ENCODE data around the gene MEG3. TPM values are rescaled to one million over a fixed set of nuclear protein-coding genes. Genes with fewer than 3 reads are reported as not detected.

Gene MEG3
- total and polyA plus RNA-seq, 4 donors, result 250 to 1,152 (median 532) TPM

DNA sequence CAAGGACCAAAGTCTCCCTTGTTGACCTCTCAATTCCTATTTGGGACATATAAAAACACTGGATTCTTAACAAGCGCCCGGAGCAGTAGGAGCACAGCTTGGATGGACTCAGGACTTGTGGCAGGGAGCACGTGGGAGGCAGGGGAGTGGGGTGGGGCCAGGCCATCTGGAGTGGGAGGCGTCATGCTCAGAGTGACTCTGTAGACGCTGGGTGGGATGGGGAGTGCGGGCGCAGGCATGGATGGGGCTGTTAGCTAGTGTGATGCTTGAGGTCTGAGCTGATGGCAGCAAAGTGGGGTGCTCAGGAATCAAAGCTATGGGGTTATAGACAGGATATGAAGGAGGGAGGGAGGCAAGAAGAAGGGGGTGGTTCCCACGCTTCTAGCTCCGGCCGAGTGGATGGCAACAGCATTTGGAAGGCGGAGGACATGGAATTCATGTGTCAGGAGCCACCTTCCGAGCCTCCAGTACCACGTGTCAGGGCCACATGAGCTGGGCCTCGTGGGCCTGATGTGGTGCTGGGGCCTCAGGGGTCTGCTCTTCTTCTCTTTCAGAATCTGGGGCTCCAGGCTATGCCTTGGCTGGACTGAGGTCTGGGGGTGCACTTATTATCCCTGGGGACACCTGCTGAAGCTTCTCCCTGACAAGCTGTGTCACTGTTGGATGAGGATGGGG, 26.2 kb downstream of the MEG3 start:
- 77% methylated on average over 14 of the region's 14 CpGs for WGBS (ENCODE audit: insufficient coverage)
- peaks cover 22% of the 10 kb centered on the region for H3K36me3 ChIP-seq (ENCODE audit: control insufficient read depth, insufficient read depth, low read length)
- no peak overlapping the region for H3K4me3 ChIP-seq (ENCODE audit: low read depth, low read length)
- H3K27ac ChIP-seq (ENCODE audit: low read depth, low read length), result no peak overlapping the region
- H3K4me1 ChIP-seq (ENCODE audit: control insufficient read depth, insufficient read depth, low read length), result peaks cover 7% of the 10 kb centered on the region
- no peak for DNase-seq (ENCODE audit: low read depth in 4 of 6, low spot score in 6 of 6)
- H3K27me3 ChIP-seq (ENCODE audit: control insufficient read depth, insufficient read depth, low read length), result no peaks in the 10 kb centered on the region
- no peaks in the 10 kb centered on the region for H3K9me3 ChIP-seq (ENCODE audit: control insufficient read depth, insufficient read depth, low read length)

DNA sequence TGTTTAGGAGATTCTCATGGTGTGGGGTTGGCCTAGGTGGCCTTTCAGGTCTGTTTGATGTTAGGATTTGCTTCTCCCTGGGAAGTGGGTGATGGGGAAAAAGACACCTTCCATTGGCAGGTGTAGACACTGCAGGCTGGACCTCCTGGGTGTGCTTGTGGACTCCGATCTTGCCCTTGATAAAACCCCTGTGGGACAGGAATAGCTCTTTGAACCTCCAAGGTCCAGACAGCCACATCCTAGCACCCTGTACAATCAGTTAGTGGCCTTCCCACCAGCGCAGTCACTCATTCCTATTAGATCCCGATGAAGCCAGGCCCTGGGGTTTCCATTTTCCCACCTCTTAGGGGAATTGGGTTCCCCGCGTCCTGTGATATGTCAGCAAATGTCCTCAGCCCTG, 28.5 kb downstream of the MEG3 start:
- Histone ChIP-seq H3K27me3 (ENCODE audit: control insufficient read depth, insufficient read depth, low read length) (no peaks in the 10 kb centered on the region), H3K9me3 (ENCODE audit: control insufficient read depth, insufficient read depth, low read length) (no peaks in the 10 kb centered on the region), H3K4me3 (ENCODE audit: low read depth, low read length) (no peak overlapping the region), H3K4me1 (ENCODE audit: control insufficient read depth, insufficient read depth, low read length) (peaks cover 16% of the 10 kb centered on the region), H3K27ac (ENCODE audit: low read depth, low read length) (no peak overlapping the region), H3K36me3 (ENCODE audit: control insufficient read depth, insufficient read depth, low read length) (peaks cover 31% of the 10 kb centered on the region)
- no peak for DNase-seq (ENCODE audit: low read depth in 4 of 6, low spot score in 6 of 6)
- 83% methylated on average over 5 of the region's 5 CpGs for WGBS (ENCODE audit: insufficient coverage)

DNA sequence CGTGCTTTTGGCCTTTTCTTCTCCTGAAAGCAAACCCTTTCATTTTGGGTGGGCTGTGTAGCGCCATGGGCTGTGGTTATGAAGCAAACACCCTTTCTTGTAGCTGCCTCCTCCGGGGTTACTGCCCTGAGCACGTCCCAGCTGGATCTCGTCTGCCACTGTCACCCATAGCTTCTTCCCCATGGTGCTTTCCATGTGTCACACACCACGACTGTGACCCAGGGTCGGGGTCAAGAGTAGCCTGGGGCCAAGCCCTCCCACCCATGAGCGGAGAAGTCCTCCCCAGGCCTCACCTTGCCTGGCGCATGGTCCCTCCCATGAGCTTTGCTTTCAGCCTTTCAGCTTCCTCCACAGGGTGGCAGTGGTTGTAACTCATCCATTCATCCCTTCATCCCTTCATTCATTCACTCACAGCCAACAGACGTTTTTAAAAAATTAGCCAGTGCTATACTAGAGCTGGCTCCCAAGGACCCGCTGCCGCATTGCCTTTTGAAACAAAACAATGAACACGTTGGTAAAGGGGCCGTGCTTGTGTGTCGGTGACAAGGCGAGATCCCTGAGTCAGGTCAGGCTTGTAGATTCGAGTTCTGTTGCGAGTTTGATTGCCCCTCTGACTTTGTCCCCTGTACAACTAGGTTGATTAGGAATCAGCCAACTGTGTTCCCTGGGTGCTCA, 29.5 kb downstream of the MEG3 start:
- no peak for DNase-seq (ENCODE audit: low read depth in 4 of 6, low spot score in 6 of 6)
- WGBS (ENCODE audit: insufficient coverage), result 64% methylated on average over 18 of the region's 18 CpGs
- Histone ChIP-seq H3K36me3 (ENCODE audit: control insufficient read depth, insufficient read depth, low read length) (peaks cover 40% of the 10 kb centered on the region), H3K4me1 (ENCODE audit: control insufficient read depth, insufficient read depth, low read length) (peaks cover 16% of the 10 kb centered on the region), H3K27ac (ENCODE audit: low read depth, low read length) (no peak overlapping the region), H3K4me3 (ENCODE audit: low read depth, low read length) (no peak overlapping the region), H3K27me3 (ENCODE audit: control insufficient read depth, insufficient read depth, low read length) (no peaks in the 10 kb centered on the region), H3K9me3 (ENCODE audit: control insufficient read depth, insufficient read depth, low read length) (no peaks in the 10 kb centered on the region)

DNA sequence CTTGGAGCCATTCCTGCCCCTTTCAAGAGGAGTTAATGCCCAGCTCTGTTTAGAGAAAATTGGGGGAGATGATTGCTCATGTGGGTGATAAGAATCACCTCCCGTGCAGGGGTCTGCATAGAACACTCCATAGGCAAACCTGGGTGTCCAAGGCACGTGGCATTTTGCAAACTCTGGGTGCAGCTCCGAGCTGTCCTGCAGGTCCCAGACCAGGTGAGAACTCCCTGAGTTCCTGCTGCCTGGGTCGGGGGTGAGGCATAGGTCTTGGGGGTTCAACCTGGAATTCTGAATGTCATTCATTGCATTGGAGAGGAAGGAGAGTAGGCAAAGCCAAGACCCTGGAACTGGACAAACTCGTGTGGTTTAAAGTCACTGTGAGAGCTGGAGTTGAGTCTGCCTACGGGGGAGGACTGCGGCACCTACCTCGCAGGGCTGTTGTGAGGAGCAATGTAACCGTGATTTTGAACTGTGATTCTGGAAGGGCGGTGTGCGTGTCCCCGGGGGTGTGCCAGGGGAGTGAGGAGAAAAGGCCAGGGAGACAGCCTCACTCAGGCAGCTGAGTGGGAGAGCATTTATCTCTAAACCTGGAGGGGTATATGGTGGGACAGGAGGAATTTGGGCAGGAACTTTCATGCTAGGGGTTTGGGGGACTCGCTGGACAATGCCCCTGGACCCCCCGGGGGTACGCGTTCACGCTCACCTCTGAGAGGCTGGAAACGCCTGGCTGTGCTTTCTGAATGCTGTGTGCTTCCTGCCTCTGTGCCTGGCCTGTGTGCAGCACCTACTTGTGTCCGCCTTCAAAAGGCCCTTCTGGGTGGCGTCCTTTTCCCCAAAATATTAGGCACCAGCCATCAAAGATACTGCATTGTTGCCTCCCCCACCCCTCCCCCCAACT, 30.4 kb downstream of the MEG3 start:
- Histone ChIP-seq H3K27me3 (ENCODE audit: control insufficient read depth, insufficient read depth, low read length) (no peaks in the 10 kb centered on the region), H3K4me1 (ENCODE audit: control insufficient read depth, insufficient read depth, low read length) (peaks cover 16% of the 10 kb centered on the region), H3K36me3 (ENCODE audit: control insufficient read depth, insufficient read depth, low read length) (peaks cover 39% of the 10 kb centered on the region), H3K9me3 (ENCODE audit: control insufficient read depth, insufficient read depth, low read length) (no peaks in the 10 kb centered on the region), H3K27ac (ENCODE audit: low read depth, low read length) (no peak overlapping the region), H3K4me3 (ENCODE audit: low read depth, low read length) (no peak overlapping the region)
- 88% methylated on average over 20 of the region's 20 CpGs for WGBS (ENCODE audit: insufficient coverage)
- no peak for DNase-seq (ENCODE audit: low read depth in 4 of 6, low spot score in 6 of 6)

DNA sequence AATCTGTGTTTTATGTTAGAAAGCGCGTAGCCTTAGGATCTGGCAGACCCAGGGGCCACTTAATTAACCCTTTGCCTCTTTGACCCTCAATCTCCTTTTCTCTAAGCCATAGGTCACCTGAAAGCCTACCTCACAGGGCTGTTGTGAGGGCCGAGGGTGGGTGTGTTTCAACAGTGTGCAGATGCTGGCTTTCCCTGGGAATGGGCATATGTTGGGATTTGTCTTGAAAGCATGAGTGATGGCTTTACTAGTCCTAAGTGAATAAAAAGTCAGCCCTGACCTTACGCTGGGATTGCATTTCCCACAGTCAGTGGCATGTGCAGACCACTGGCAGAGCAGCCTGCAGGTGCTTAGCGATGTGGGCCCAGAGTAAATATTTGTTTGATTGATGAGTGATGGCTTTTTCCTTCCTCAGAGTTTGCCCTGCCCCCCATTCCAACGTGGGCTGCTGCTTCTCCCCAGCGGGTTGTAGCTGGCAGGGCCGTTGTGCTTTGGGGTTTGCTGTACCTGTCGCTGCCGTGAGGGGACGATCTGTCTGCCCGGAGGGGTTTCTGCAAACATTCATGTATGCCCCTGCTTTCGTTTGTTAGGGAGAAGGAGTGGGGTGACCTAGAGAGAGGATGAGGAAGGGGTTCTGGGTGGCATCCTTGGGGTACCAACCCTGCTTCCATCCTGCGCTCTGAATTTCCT, 31.5 kb downstream of the MEG3 start:
- Histone ChIP-seq H3K36me3 (ENCODE audit: control insufficient read depth, insufficient read depth, low read length) (peaks cover 40% of the 10 kb centered on the region), H3K27me3 (ENCODE audit: control insufficient read depth, insufficient read depth, low read length) (no peaks in the 10 kb centered on the region), H3K27ac (ENCODE audit: low read depth, low read length) (no peak overlapping the region), H3K9me3 (ENCODE audit: control insufficient read depth, insufficient read depth, low read length) (no peaks in the 10 kb centered on the region), H3K4me3 (ENCODE audit: low read depth, low read length) (no peak overlapping the region), H3K4me1 (ENCODE audit: control insufficient read depth, insufficient read depth, low read length) (peaks cover 9% of the 10 kb centered on the region)
- 47% methylated on average over 8 of the region's 14 CpGs for WGBS (ENCODE audit: insufficient coverage)
- no peak for DNase-seq (ENCODE audit: low read depth in 4 of 6, low spot score in 6 of 6)

DNA sequence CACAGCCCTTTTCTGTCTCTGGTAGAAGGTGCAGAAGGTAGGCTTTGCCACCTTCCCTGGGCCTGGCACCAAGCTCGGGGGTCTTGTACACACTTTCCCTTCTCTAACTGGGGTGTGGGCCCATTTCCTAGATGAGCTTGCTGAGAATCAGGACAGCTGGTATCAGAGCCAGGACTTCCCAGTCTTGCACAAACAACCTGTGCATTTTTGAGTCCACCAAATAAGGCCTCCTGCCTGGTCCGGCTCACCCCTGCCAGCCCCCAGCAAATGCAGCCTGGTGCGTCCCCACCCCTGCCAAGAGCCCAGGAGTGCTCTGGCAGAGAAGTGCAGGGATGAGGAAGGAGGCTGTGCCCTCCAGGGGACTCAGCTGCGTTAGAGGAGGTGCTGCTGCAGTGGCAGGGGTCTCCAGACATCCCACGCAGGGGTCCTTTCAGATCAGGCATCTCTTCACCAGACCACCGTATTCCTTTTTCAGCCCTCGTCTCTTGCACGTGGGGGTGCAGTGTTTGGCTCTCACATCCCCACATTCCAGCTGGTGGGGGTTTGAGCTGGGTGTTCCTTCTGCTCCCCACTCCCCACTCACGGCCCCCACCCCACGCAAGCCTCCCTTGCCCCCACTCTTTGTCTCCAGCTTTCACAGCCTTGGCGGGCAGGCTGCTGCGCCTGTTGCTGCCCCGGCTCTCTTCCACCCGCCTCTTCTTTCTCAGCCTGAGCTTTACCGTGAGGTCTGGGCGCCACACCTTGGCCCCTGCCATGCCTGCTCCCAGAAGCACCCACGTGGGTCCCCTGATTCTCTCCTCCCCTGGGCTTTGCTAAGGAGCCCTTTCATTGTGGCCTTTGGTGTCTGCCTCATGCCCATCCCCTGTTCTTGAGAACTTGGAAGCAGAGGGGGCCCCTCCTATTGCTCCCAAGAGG, 32.3 kb downstream of the MEG3 start:
- H3K9me3 ChIP-seq (ENCODE audit: control insufficient read depth, insufficient read depth, low read length), result no peaks in the 10 kb centered on the region
- peaks cover 41% of the 10 kb centered on the region for H3K36me3 ChIP-seq (ENCODE audit: control insufficient read depth, insufficient read depth, low read length)
- DNase-seq (ENCODE audit: low read depth in 4 of 6, low spot score in 6 of 6), result no peak
- no peak overlapping the region for H3K27ac ChIP-seq (ENCODE audit: low read depth, low read length)
- WGBS (ENCODE audit: insufficient coverage), result 67% methylated on average over 14 of the region's 17 CpGs
- peaks cover 9% of the 10 kb centered on the region for H3K4me1 ChIP-seq (ENCODE audit: control insufficient read depth, insufficient read depth, low read length)
- H3K4me3 ChIP-seq (ENCODE audit: low read depth, low read length), result no peak overlapping the region
- H3K27me3 ChIP-seq (ENCODE audit: control insufficient read depth, insufficient read depth, low read length), result no peaks in the 10 kb centered on the region

DNA sequence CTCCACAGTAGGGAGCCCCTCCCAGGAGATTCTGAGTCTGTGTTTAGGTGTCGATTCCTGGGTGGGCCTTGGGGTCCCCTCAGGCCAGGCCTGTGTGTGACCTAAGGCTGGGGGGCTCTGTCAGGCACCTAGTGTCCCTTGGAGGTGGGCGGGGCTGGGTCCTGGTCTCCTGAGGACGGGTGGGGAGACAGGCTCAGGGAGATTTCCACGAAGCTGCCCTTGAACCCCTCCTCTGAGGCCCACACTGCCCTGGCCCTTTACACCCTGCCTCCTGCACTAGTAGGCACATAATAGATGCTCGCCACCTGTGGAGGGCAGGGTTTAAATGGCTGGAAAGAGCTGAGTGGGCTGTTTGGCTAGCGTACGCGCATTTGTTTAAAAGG, 32.9 kb downstream of the MEG3 start:
- 90% methylated on average over 7 of the region's 8 CpGs for WGBS (ENCODE audit: insufficient coverage)
- Histone ChIP-seq H3K36me3 (ENCODE audit: control insufficient read depth, insufficient read depth, low read length) (peaks cover 41% of the 10 kb centered on the region), H3K27ac (ENCODE audit: low read depth, low read length) (no peak overlapping the region), H3K4me3 (ENCODE audit: low read depth, low read length) (no peak overlapping the region), H3K27me3 (ENCODE audit: control insufficient read depth, insufficient read depth, low read length) (no peaks in the 10 kb centered on the region), H3K9me3 (ENCODE audit: control insufficient read depth, insufficient read depth, low read length) (no peaks in the 10 kb centered on the region), H3K4me1 (ENCODE audit: control insufficient read depth, insufficient read depth, low read length) (peaks cover 9% of the 10 kb centered on the region)
- no peak for DNase-seq (ENCODE audit: low read depth in 4 of 6, low spot score in 6 of 6)

DNA sequence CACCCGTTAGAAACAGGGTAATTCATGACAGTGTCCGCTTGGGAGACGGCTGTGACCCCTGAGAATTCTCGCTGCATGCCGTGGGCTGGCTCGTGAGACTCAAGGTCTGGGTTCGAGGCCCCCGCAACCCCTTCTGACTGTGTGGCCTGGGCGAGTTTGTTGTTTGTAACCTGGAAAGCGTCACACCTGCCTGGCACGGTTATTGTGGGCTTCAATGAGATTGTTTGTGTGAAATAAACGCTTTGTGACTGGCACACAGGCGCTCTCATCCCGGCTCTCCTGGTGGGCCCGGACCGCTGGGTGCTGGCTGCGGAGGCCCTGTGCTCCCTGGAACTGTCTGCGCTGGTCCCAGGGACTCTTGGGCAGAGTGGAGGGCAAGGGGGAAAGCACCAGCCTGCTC, 33.9 kb downstream of the MEG3 start:
- WGBS (ENCODE audit: insufficient coverage), result 93% methylated on average over 18 of the region's 18 CpGs
- no peak overlapping the region for H3K4me3 ChIP-seq (ENCODE audit: low read depth, low read length)
- peaks cover 9% of the 10 kb centered on the region for H3K4me1 ChIP-seq (ENCODE audit: control insufficient read depth, insufficient read depth, low read length)
- no peak overlapping the region for H3K27ac ChIP-seq (ENCODE audit: low read depth, low read length)
- H3K27me3 ChIP-seq (ENCODE audit: control insufficient read depth, insufficient read depth, low read length), result no peaks in the 10 kb centered on the region
- no peak for DNase-seq (ENCODE audit: low read depth in 4 of 6, low spot score in 6 of 6)
- H3K36me3 ChIP-seq (ENCODE audit: control insufficient read depth, insufficient read depth, low read length), result peaks cover 44% of the 10 kb centered on the region
- no peaks in the 10 kb centered on the region for H3K9me3 ChIP-seq (ENCODE audit: control insufficient read depth, insufficient read depth, low read length)
